ENCODE measurements around the gene TICRR. TPM values are rescaled to one million over a fixed set of nuclear protein-coding genes. Genes with fewer than 3 reads are reported as not detected.
"Not testable (repeated sequence)": the region's sequence is repeated elsewhere in the genome, so short reads cannot be mapped to it uniquely, and the experiment has no call there.

TICRR gene
- total RNA-seq, 1 experiment from 2014 or later = 8.5 TPM

GRCh38 chr15:89577776-89578115 lies 2.5 kb downstream of the TICRR start:
- intact Hi-C loops (cut with micrococcal nuclease) = no loop called here
- no peaks in the 10 kb centered on the region for H3K36me3 Mint-ChIP-seq (ENCODE audit: insufficient read depth, unreplicated experiment)
- DNase-seq (ENCODE audit: unreplicated experiment) = peak; percentile 13
- CTCF ChIA-PET = no interaction called here
- H3K9me3 Mint-ChIP-seq (ENCODE audit: unreplicated experiment) = no peaks in the 10 kb centered on the region
- BruUV-seq (replicated peaks) = no TSS peak
- no peak for TF ChIP-seq CTCF (IDR thresholded peaks at IDR 0.05; ENCODE audit: unreplicated experiment)
- peak overlapping the region; percentile 77 for H3K4me3 Mint-ChIP-seq (ENCODE audit: unreplicated experiment)
- no peaks in the 10 kb centered on the region for H3K27me3 Mint-ChIP-seq (ENCODE audit: insufficient read depth, unreplicated experiment)
- peaks cover 33% of the 10 kb centered on the region for H3K4me1 Mint-ChIP-seq (ENCODE audit: insufficient read depth, unreplicated experiment)
- POLR2A ChIA-PET = interaction anchor here (0.6 kb wide), 1 partner anchor 457 kb away, joined by 4 read pairs; no protein-coding TSS in a partner anchor
- H3K27ac Mint-ChIP-seq (ENCODE audit: low read depth, unreplicated experiment) = peak overlapping the region; percentile 71

- Mint-ChIP-seq H3K4me3 (ENCODE audit: unreplicated experiment) (peak overlapping the region; percentile 77), H3K36me3 (ENCODE audit: insufficient read depth, unreplicated experiment) (no peaks in the 10 kb centered on the region), H3K9me3 (ENCODE audit: unreplicated experiment) (no peaks in the 10 kb centered on the region), H3K27me3 (ENCODE audit: insufficient read depth, unreplicated experiment) (no peaks in the 10 kb centered on the region), H3K4me1 (ENCODE audit: insufficient read depth, unreplicated experiment) (peaks cover 33% of the 10 kb centered on the region), H3K27ac (ENCODE audit: low read depth, unreplicated experiment) (peak overlapping the region; percentile 71)
- peak; percentile 6 for DNase-seq (ENCODE audit: unreplicated experiment)
- POLR2A ChIA-PET = interaction anchor here (0.6 kb wide), 1 partner anchor 458 kb away, joined by 4 read pairs; no protein-coding TSS in a partner anchor
- CTCF ChIA-PET = no interaction called here
- no peak for TF ChIP-seq CTCF (IDR thresholded peaks at IDR 0.05; ENCODE audit: unreplicated experiment)
- intact Hi-C loops (cut with micrococcal nuclease) = no loop called here
- BruUV-seq (replicated peaks) = no TSS peak
These were observed 2.9 kb downstream of the TICRR start for GRCh38 chr15:89578146-89578545.

GRCh38 chr15:89580747-89581146 lies 5.5 kb downstream of the TICRR start:
- H3K36me3 Mint-ChIP-seq (ENCODE audit: insufficient read depth, unreplicated experiment); BruUV-seq (replicated peaks); H3K4me3 Mint-ChIP-seq (ENCODE audit: unreplicated experiment); H3K27me3 Mint-ChIP-seq (ENCODE audit: insufficient read depth, unreplicated experiment); H3K9me3 Mint-ChIP-seq (ENCODE audit: unreplicated experiment); intact Hi-C loops (cut with micrococcal nuclease); H3K27ac Mint-ChIP-seq (ENCODE audit: low read depth, unreplicated experiment); DNase-seq (ENCODE audit: unreplicated experiment): not testable (repeated sequence)
- ChIA-PET POLR2A (interaction anchor here (1.4 kb wide), 1 partner anchor 30 kb away, joined by 3 read pairs; no protein-coding TSS in a partner anchor), CTCF (interaction anchor here (0.5 kb wide), 1 partner anchor 224 kb away, joined by 3 read pairs; no protein-coding TSS in a partner anchor)
- H3K4me1 Mint-ChIP-seq (ENCODE audit: insufficient read depth, unreplicated experiment) = peaks cover 33% of the 10 kb centered on the region

- Mint-ChIP-seq H3K4me3 (ENCODE audit: unreplicated experiment) (no peak overlapping the region), H3K27ac (ENCODE audit: low read depth, unreplicated experiment) (no peak overlapping the region), H3K27me3 (ENCODE audit: insufficient read depth, unreplicated experiment) (no peaks in the 10 kb centered on the region), H3K9me3 (ENCODE audit: unreplicated experiment) (no peaks in the 10 kb centered on the region), H3K4me1 (ENCODE audit: insufficient read depth, unreplicated experiment) (no peaks in the 10 kb centered on the region), H3K36me3 (ENCODE audit: insufficient read depth, unreplicated experiment) (no peaks in the 10 kb centered on the region)
- TF ChIP-seq CTCF (IDR thresholded peaks at IDR 0.05; ENCODE audit: unreplicated experiment) = no peak
- no peak for DNase-seq (ENCODE audit: unreplicated experiment)
- ChIA-PET CTCF (interaction anchor here (1.1 kb wide), 1 partner anchor 288 kb away, joined by 5 read pairs; no protein-coding TSS in a partner anchor), POLR2A (interaction anchor here (0.7 to 1.2 kb wide), 2 partner anchors 11 to 134 kb away, joined by 3 to 6 read pairs; partner anchors contain the start of gene TICRR)
- intact Hi-C loops (cut with micrococcal nuclease) = no loop called here
- BruUV-seq (replicated peaks) = no TSS peak
These were observed 11.4 kb downstream of the TICRR start for GRCh38 chr15:89586651-89587050.

GRCh38 chr15:89587955-89588354 lies 12.7 kb downstream of the TICRR start:
- peak; percentile 11 for DNase-seq (ENCODE audit: unreplicated experiment)
- no peak for TF ChIP-seq CTCF (IDR thresholded peaks at IDR 0.05; ENCODE audit: unreplicated experiment)
- Mint-ChIP-seq H3K9me3 (ENCODE audit: unreplicated experiment) (no peaks in the 10 kb centered on the region), H3K4me3 (ENCODE audit: unreplicated experiment) (no peak overlapping the region), H3K36me3 (ENCODE audit: insufficient read depth, unreplicated experiment) (no peaks in the 10 kb centered on the region), H3K27me3 (ENCODE audit: insufficient read depth, unreplicated experiment) (no peaks in the 10 kb centered on the region), H3K27ac (ENCODE audit: low read depth, unreplicated experiment) (no peak overlapping the region), H3K4me1 (ENCODE audit: insufficient read depth, unreplicated experiment) (no peaks in the 10 kb centered on the region)
- intact Hi-C loops (cut with micrococcal nuclease) = no loop called here
- BruUV-seq (replicated peaks) = no TSS peak
- CTCF ChIA-PET = interaction anchor here (0.7 to 0.8 kb wide), 2 partner anchors 9 to 185 kb away, joined by 3 to 5 read pairs; no protein-coding TSS in a partner anchor
- POLR2A ChIA-PET = no interaction called here
